K562 (cell line): ENCODE data around the gene B3GAT3. TPM values are rescaled to one million over a fixed set of nuclear protein-coding genes. Genes with fewer than 3 reads are reported as not detected.

Source experiments
- BRF2 ChIP-seq: IDR thresholded peaks from 3 replicates; pipeline ENCODE4 v1.6.1; 2011; ENCODE audit warnings: borderline replicate concordance, mild to moderate bottlenecking; ENCODE audit not compliant: insufficient read length, insufficient read depth
- E2F1 ChIP-seq: sonication (generic); formaldehyde crosslinking; IDR thresholded peaks from 2 replicates; pipeline ENCODE4 v1.8.1; 2023; ENCODE audit warnings: mild to moderate bottlenecking, missing genetic modification reagents, moderate library complexity
- EWSR1 ChIP-seq: fragments of 450-650 bp; IDR thresholded peaks from 2 replicates; pipeline ENCODE4 v1.6.1; 2018; ENCODE audit warnings: borderline replicate concordance, mild to moderate bottlenecking, low read depth, moderate library complexity; ENCODE audit not compliant: partially characterized antibody
- HDAC8 ChIP-seq: fragments of 450-650 bp; IDR thresholded peaks from 2 replicates; pipeline ENCODE4 v1.6.1; 2016; ENCODE audit warnings: mild to moderate bottlenecking, missing genetic modification characterization, moderate library complexity, missing compliant biosample characterization
- HNRNPUL1 ChIP-seq: fragments of 200-400 bp; formaldehyde crosslinking; IDR thresholded peaks from 2 replicates; pipeline ENCODE4 v1.6.1; 2017; ENCODE audit warnings: low read length
- IRF9 ChIP-seq: fragments of 450-650 bp; IDR thresholded peaks from 2 replicates; pipeline ENCODE4 v1.6.1; 2016; ENCODE audit warnings: missing biosample characterization, missing genetic modification characterization
- MAFF ChIP-seq: IDR thresholded peaks from 2 replicates; pipeline ENCODE4 v1.6.1; 2012; ENCODE audit warnings: low read length, improper control_type of control experiment
- MAZ ChIP-seq, 2 experiments: fragments of 450-650 bp in 1 of 2; sonication (generic) in 1 of 2; formaldehyde crosslinking; IDR thresholded peaks in 1 of 2; conservative IDR thresholded peaks in 1 of 2; 2 replicates each; pipeline versions ENCODE4 v1.4.0 to v1.5.0; 2020; ENCODE audit warnings: mild to moderate bottlenecking in 1 of 2, missing genetic modification reagents in 1 of 2
- MNT ChIP-seq, 2 experiments: fragments of 450-650 bp; conservative IDR thresholded peaks; 2 replicates each; pipeline ENCODE4 v1.6.1; 2017; ENCODE audit warnings: mild to moderate bottlenecking in 2 of 2, moderate library complexity in 2 of 2
- PBX2 ChIP-seq, 2 experiments: IDR thresholded peaks in 1 of 2; conservative IDR thresholded peaks in 1 of 2; 2 replicates each; pipeline ENCODE4 v1.6.1; 2016; ENCODE audit warnings: low read depth in 2 of 2, mild to moderate bottlenecking in 1 of 2, missing compliant biosample characterization in 1 of 2, missing genetic modification characterization in 1 of 2, moderate library complexity in 1 of 2
- PTBP1 ChIP-seq: fragments of 200-400 bp; formaldehyde crosslinking; IDR thresholded peaks from 2 replicates; pipeline ENCODE4 v1.6.1; 2017; ENCODE audit warnings: low read depth, low read length
- ZBTB26 ChIP-seq: fragments of 450-650 bp; formaldehyde crosslinking; IDR thresholded peaks from 2 replicates; pipeline ENCODE4 v1.4.0; 2022; ENCODE audit warnings: missing genetic modification characterization
- ZNF707 ChIP-seq: fragments of 250-450 bp; sonication (Bioruptor Pico); conservative IDR thresholded peaks from 2 replicates; pipeline ENCODE4 v1.8.0; 2022; ENCODE audit warnings: inconsistent platforms, mild to moderate bottlenecking, moderate library complexity
- polyA plus RNA-seq, 8 experiments: library from polyadenylated mRNA; depleted of rRNA in 4 of 8; stranded (reverse) in 5 of 8; unstranded in 3 of 8; fragments of >200 nt; fragmentation: Nextera tagmentation in 2 of 8; fragmentation: Illumina TruSeq in 1 of 8; extraction: Ambion mirVana in 2 of 8; extraction: Trizol in 1 of 8; gene quantifications; 2 replicates each; pipeline versions ENCODE4 v1.2.1 to v1.2.3, GENCODE V29; 2011 to 2014; ENCODE audit warnings: inconsistent platforms in 1 of 8, missing spikeins in 1 of 8
- total RNA-seq, 7 experiments: library from RNA; depleted of rRNA in 6 of 7; stranded (reverse); fragments of >200 nt in 6 of 7; fragmentation: Illumina TruSeq in 2 of 7; extraction: Trizol in 2 of 7; gene quantifications; 2 replicates each; pipeline versions ENCODE4 v1.2.1 to v1.2.3, GENCODE V29; 2011 to 2021; ENCODE audit warnings: low replicate concordance in 1 of 7

Gene B3GAT3
- total and polyA plus RNA-seq, 9 of the 15 experiments (the other 6 are each of a cell fraction or from before 2014, with no cell fraction given) = 0.30 to 64.0 (median 21.4) TPM

GRCh38 chr11:62621567-62622470 is at the start of gene B3GAT3 (continued):
- TF ChIP-seq IRF9 (tag) (no peak; the same call in 1 of the 2 replicates), HDAC8 (no peak), MAFF (no peak), PBX2 (CRISPR knock-in tag; IDR thresholded peaks at IDR 0.05; ENCODE audit: low read depth) (no peak), PBX2 (tag; conservative IDR thresholded peaks at IDR 0.05; ENCODE audit: low read depth) (no peak), ZNF707 (CRISPR knock-in tag) (no peak), ZBTB26 (CRISPR knock-in tag) (peak; percentile 52; the same call in 1 of the 2 replicates), MNT (conservative IDR thresholded peaks at IDR 0.05) (peak; percentile 99 to 100), HNRNPUL1 (no peak), MAZ (CRISPR knock-in tag; conservative IDR thresholded peaks at IDR 0.05 in 1 of 2, IDR thresholded peaks at IDR 0.05 in 1 of 2) (peak; percentile 84 to 88), PTBP1 (no peak), BRF2 (no peak), E2F1 (peak; percentile 88), EWSR1 (no peak)
